Trophoblast cell (in vitro differentiated cells and primary cell): ENCODE data around the gene CMTM1.

Source experiments
- DNase-seq, 2 donors: peaks; one replicate each; pipeline ENCODE4 v3.0.0-alpha.2; 2016
- H2AFZ ChIP-seq: 2 replicates; pipeline ENCODE4 v1.6.1; 2013; ENCODE audit warnings: low read length, moderate library complexity, mild to moderate bottlenecking; ENCODE audit not compliant: insufficient read depth, poor library complexity
- H2AK5ac ChIP-seq: 2 replicates; pipeline ENCODE4 v1.6.1; 2013; ENCODE audit warnings: mild to moderate bottlenecking, low read length
- H2BK120ac ChIP-seq: 2 replicates; pipeline ENCODE4 v1.6.1; 2013; ENCODE audit warnings: low read length, mild to moderate bottlenecking, moderate library complexity; ENCODE audit not compliant: insufficient read depth, poor library complexity
- H2BK12ac ChIP-seq: 2 replicates; pipeline ENCODE4 v1.6.1; 2013; ENCODE audit warnings: mild to moderate bottlenecking, low read length, moderate library complexity
- H2BK5ac ChIP-seq: 2 replicates; pipeline ENCODE4 v1.6.1; 2013; ENCODE audit warnings: low read length, low read depth, moderate library complexity, mild to moderate bottlenecking; ENCODE audit not compliant: poor library complexity
- H3K14ac ChIP-seq: 2 replicates; pipeline ENCODE4 v1.6.1; 2013; ENCODE audit warnings: mild to moderate bottlenecking, low read length
- H3K18ac ChIP-seq: 2 replicates; pipeline ENCODE4 v1.6.1; 2013; ENCODE audit warnings: mild to moderate bottlenecking, low read length
- H3K23ac ChIP-seq: 2 replicates; pipeline ENCODE4 v1.6.1; 2013; ENCODE audit warnings: low read length
- H3K27ac ChIP-seq: 2 replicates; pipeline ENCODE4 v1.5.1; 2013; ENCODE audit warnings: low read depth, mild to moderate bottlenecking, inconsistent platforms, low read length, moderate library complexity
- H3K27me3 ChIP-seq: 2 replicates; pipeline ENCODE4 v1.6.1; 2013; ENCODE audit warnings: inconsistent platforms, mild to moderate bottlenecking, low read length, moderate library complexity; ENCODE audit not compliant: insufficient read depth
- H3K36me3 ChIP-seq, 2 experiments: 1 replicate in 1 of 2; 2 replicates in 1 of 2; pipeline ENCODE4 v1.6.1; 2013; ENCODE audit warnings: low read length in 2 of 2, mild to moderate bottlenecking in 2 of 2, moderate library complexity in 1 of 2; ENCODE audit not compliant: insufficient read depth in 2 of 2, control insufficient read depth in 1 of 2
- H3K4ac ChIP-seq: 2 replicates; pipeline ENCODE4 v1.6.1; 2013; ENCODE audit warnings: low read depth, mild to moderate bottlenecking, low read length, moderate library complexity
- H3K4me1 ChIP-seq, 2 experiments: 1 replicate in 1 of 2; 2 replicates in 1 of 2; pipeline ENCODE4 v1.6.1; 2013; ENCODE audit warnings: low read length in 2 of 2, mild to moderate bottlenecking in 2 of 2, moderate library complexity in 1 of 2; ENCODE audit not compliant: insufficient read depth in 2 of 2, control insufficient read depth in 1 of 2
- H3K4me2 ChIP-seq: 2 replicates; pipeline ENCODE4 v1.6.1; 2013; ENCODE audit warnings: inconsistent platforms, mild to moderate bottlenecking, low read length, moderate library complexity
- H3K4me3 ChIP-seq: 2 replicates; pipeline ENCODE4 v1.5.1; 2013; ENCODE audit warnings: mild to moderate bottlenecking, low read depth, low read length, inconsistent platforms
- H3K79me1 ChIP-seq: one replicate; pipeline ENCODE4 v1.6.1; 2013; ENCODE audit warnings: low read length
- H3K79me2 ChIP-seq: 2 replicates; pipeline ENCODE4 v1.6.1; 2013; ENCODE audit warnings: low read length, mild to moderate bottlenecking; ENCODE audit not compliant: control insufficient read depth, insufficient read depth, poor library complexity
- H3K9ac ChIP-seq: 2 replicates; pipeline ENCODE4 v1.6.1; 2013; ENCODE audit warnings: mild to moderate bottlenecking, low read length
- H3K9me3 ChIP-seq: 2 replicates; pipeline ENCODE4 v1.6.1; 2013; ENCODE audit warnings: low read depth, mild to moderate bottlenecking, control low read depth, inconsistent platforms, low read length; ENCODE audit not compliant: insufficient read depth
- H4K12ac ChIP-seq: 2 replicates; pipeline ENCODE4 v1.6.1; 2013; ENCODE audit warnings: low read depth, mild to moderate bottlenecking, low read length, moderate library complexity
- H4K8ac ChIP-seq: 2 replicates; pipeline ENCODE4 v1.6.1; 2013; ENCODE audit warnings: low read depth, mild to moderate bottlenecking, low read length, moderate library complexity
- H4K91ac ChIP-seq: one replicate; pipeline ENCODE4 v1.6.1; 2013; ENCODE audit warnings: low read depth, mild to moderate bottlenecking, low read length, moderate library complexity
- WGBS: extraction: QIAGEN DNeasy Blood & Tissue Kit; methylation state at CpG from one replicate; pipeline ENCODE4 v1.1.7; 2013; ENCODE audit warnings: missing lambda C conversion rate; ENCODE audit not compliant: insufficient read length, insufficient coverage; ENCODE audit errors: extremely low coverage; 5-methylcytosine and 5-hydroxymethylcytosine counted together

The CMTM1 gene

DNA sequence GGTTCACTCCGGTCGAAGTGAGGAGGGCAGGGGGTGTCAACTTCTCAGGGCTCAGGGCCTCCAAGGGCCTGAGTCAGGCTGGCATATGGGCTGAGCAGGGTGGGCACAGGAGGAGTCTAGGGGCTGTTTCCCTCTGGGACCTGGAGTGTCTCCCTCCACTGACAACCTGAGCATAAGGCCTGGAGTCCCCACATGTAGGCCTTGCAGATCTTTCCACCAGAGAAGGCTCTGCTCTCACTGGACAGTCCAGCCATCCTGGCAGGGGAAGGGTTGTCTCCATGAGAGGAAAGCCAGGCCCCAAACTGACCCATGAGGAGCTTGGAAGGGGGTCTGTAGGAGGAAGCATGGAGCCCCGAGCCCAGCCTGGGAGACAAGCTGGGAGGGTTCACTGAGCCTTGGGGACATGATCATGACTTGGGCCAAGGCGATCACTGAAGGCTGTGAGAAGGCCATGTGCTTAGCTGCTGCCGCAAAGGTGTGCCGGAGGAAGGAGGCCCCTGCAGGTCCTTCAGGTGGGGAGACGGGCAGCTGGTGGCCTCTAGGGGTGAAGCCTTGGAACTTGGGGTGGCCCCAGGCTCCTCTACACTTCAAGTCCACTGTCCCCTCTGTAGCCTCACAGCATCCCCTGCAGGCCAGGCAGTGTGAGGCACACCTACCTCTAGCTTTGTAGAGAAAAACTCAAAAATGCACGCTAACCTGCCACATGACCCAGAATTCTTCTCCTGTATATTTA is 22.9 kb downstream of the CMTM1 start:
- no peak overlapping the region for H3K4me3 ChIP-seq
- H3K79me2 ChIP-seq: no peaks in the 10 kb centered on the region
- H3K27ac ChIP-seq: no peak overlapping the region
- H3K36me3 ChIP-seq: no peaks in the 10 kb centered on the region
- no CpG with 5 or more reads among the region's 8 CpGs for WGBS
- no peak overlapping the region for H2AFZ ChIP-seq
- DNase-seq: peak in 1 of 2 donors; percentile 14
- no peak overlapping the region for H2BK12ac ChIP-seq
- H3K9ac ChIP-seq: no peak overlapping the region
- no peaks in the 10 kb centered on the region for H3K27me3 ChIP-seq
- no peak overlapping the region for H2BK5ac ChIP-seq
- no peak overlapping the region for H3K4ac ChIP-seq
- H3K4me2 ChIP-seq: no peak overlapping the region
- H3K79me1 ChIP-seq: no peaks in the 10 kb centered on the region
- no peaks in the 10 kb centered on the region for H3K4me1 ChIP-seq
- H3K14ac ChIP-seq: no peak overlapping the region
- H3K23ac ChIP-seq: no peak overlapping the region
- H4K8ac ChIP-seq: no peak overlapping the region
- H4K91ac ChIP-seq: no peak overlapping the region
- H3K18ac ChIP-seq: no peak overlapping the region
- no peak overlapping the region for H2BK120ac ChIP-seq
- H2AK5ac ChIP-seq: no peak overlapping the region
- H4K12ac ChIP-seq: no peak overlapping the region
- H3K9me3 ChIP-seq: no peaks in the 10 kb centered on the region

DNA sequence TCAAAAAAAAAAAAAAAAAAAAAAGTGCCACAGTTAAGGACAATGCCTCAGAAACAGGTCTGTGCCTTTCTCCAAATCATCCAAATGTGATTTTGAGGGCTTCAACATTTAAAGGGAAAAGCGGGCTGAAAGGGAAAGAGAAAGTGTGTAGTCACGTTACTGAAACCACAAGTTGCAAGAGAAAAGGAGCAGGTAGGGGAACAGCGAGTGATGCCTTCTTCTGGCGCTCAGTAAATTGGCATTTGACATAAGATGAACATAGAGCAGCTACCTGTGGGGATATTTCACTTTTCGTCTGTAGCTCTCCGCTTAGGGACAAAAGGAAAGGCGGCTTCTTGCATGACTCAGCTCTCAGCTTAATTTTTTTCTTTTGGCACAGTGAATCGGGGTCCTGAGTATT is 24.1 kb downstream of the CMTM1 start:
- H3K23ac ChIP-seq: no peak overlapping the region
- no peak overlapping the region for H4K12ac ChIP-seq
- no peak overlapping the region for H4K91ac ChIP-seq
- H3K4me3 ChIP-seq: no peak overlapping the region
- no peak overlapping the region for H2BK120ac ChIP-seq
- H4K8ac ChIP-seq: no peak overlapping the region
- DNase-seq: no peak
- H2BK12ac ChIP-seq: no peak overlapping the region
- no CpG with 5 or more reads among the region's 8 CpGs for WGBS
- no peak overlapping the region for H3K4ac ChIP-seq
- H3K9ac ChIP-seq: no peak overlapping the region
- no peaks in the 10 kb centered on the region for H3K4me1 ChIP-seq
- H3K27me3 ChIP-seq: no peaks in the 10 kb centered on the region
- H2AK5ac ChIP-seq: no peak overlapping the region
- no peak overlapping the region for H3K27ac ChIP-seq
- H2BK5ac ChIP-seq: no peak overlapping the region
- H3K4me2 ChIP-seq: no peak overlapping the region
- H2AFZ ChIP-seq: no peak overlapping the region
- H3K14ac ChIP-seq: no peak overlapping the region
- H3K9me3 ChIP-seq: no peaks in the 10 kb centered on the region
- no peaks in the 10 kb centered on the region for H3K79me1 ChIP-seq
- no peak overlapping the region for H3K18ac ChIP-seq
- H3K36me3 ChIP-seq: no peaks in the 10 kb centered on the region
- H3K79me2 ChIP-seq: no peaks in the 10 kb centered on the region

DNA sequence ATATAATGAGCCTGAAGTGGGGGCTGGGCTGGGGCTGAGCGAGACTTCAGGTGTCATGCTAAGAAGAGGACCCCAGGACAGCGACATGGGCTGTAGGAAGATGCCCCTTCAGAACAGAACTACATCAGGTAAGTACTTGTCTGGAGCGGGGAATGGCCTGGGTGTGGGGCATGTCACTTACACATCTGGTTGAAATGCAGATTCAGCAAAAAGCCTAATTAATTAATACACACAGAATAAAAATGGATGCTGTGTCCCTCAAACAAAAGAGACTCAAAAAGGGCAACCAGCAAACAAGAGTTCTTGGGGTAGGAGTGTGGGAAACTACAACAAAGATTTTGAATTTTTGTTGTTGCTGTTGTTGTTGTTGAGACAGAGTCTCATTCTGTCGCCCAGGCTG is 24.8 kb downstream of the CMTM1 start:
- H3K4me3 ChIP-seq: no peak overlapping the region

DNA sequence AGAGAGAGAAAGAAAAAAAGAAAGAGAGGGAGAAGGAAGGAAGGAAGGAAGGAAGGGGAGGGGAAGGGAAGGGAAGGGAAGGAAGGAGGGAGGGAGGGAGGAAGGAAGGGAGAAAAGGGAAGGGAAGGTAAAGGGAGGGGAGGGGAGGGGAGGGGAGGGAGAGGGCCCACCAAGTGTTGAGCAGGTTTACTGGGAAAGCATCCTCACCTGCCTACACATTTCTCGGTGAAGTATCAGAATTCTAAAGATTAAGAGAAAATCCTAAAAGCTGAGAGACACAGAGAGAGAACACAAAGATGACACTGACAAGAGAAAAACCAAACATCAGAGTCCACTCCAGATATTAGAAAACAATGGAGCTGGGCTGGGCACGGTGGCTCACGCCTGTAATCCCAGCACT is 26.0 kb downstream of the CMTM1 start:
- Histone ChIP-seq H4K12ac (no peak overlapping the region), H3K79me1 (no peaks in the 10 kb centered on the region), H4K91ac (no peak overlapping the region), H2BK5ac (no peak overlapping the region), H2BK12ac (no peak overlapping the region), H3K9ac (no peak overlapping the region), H3K79me2 (no peaks in the 10 kb centered on the region), H2BK120ac (no peak overlapping the region), H3K18ac (no peak overlapping the region), H3K23ac (no peak overlapping the region), H3K36me3 (no peaks in the 10 kb centered on the region), H3K4ac (no peak overlapping the region), H2AFZ (no peak overlapping the region), H3K14ac (no peak overlapping the region), H3K27ac (no peak overlapping the region), H3K4me2 (no peak overlapping the region), H4K8ac (no peak overlapping the region), H3K4me3 (no peak overlapping the region), H2AK5ac (no peak overlapping the region), H3K4me1 (no peaks in the 10 kb centered on the region), H3K9me3 (no peaks in the 10 kb centered on the region), H3K27me3 (no peaks in the 10 kb centered on the region)
- no peak for DNase-seq
- WGBS: no CpG with 5 or more reads among the region's 3 CpGs

More for the DNA sequence above, 24.8 kb downstream of the CMTM1 start:
- no peak overlapping the region for H2BK120ac ChIP-seq
- no peak overlapping the region for H4K8ac ChIP-seq
- no peak overlapping the region for H3K4me2 ChIP-seq
- no peaks in the 10 kb centered on the region for H3K4me1 ChIP-seq
- no peak overlapping the region for H4K12ac ChIP-seq
- H2AK5ac ChIP-seq: no peak overlapping the region
- H4K91ac ChIP-seq: no peak overlapping the region
- H2BK12ac ChIP-seq: no peak overlapping the region
- no peaks in the 10 kb centered on the region for H3K79me1 ChIP-seq
- no peak overlapping the region for H3K18ac ChIP-seq
- H2BK5ac ChIP-seq: no peak overlapping the region
- H2AFZ ChIP-seq: no peak overlapping the region
- H3K9me3 ChIP-seq: no peaks in the 10 kb centered on the region
- no peak for DNase-seq
- WGBS: no CpG with 5 or more reads among the region's 4 CpGs
- no peaks in the 10 kb centered on the region for H3K27me3 ChIP-seq
- no peak overlapping the region for H3K27ac ChIP-seq
- H3K79me2 ChIP-seq: no peaks in the 10 kb centered on the region
- H3K4ac ChIP-seq: no peak overlapping the region
- no peaks in the 10 kb centered on the region for H3K36me3 ChIP-seq
- no peak overlapping the region for H3K23ac ChIP-seq
- H3K9ac ChIP-seq: no peak overlapping the region
- H3K14ac ChIP-seq: no peak overlapping the region
